Stimulated activated naive CD8-positive, alpha-beta T cell treated with anti-CD3 and anti-CD28 coated beads, Interleukin-15, amount 100 ng/mL, for 72 hours (primary cell): ENCODE measurements around the gene NFAT5.
"Not testable (repeated sequence)": the region's sequence is repeated elsewhere in the genome, so short reads cannot be mapped to it uniquely, and the experiment has no call there.

Experiments
- ATAC-seq: fragments of 150-1000 bp; cut with Tn5 transposase; 2 replicates; pipeline ENCODE4 v1.10.0; 2021; ENCODE audit warnings: mild to moderate bottlenecking, moderate library complexity
- DNase-seq, 2 donors: peaks; one replicate each; pipeline ENCODE4 v3.0.0; 2021 to 2022
- H3K27ac Mint-ChIP-seq, 2 donors: one replicate each; pipeline ENCODE4 v1.8.0; 2022; ENCODE audit warnings: mild to moderate bottlenecking in 2 of 2, mixed read lengths in 2 of 2, moderate library complexity in 2 of 2
- H3K27me3 Mint-ChIP-seq: one replicate; pipeline ENCODE4 v1.8.0; 2022; ENCODE audit warnings: mixed read lengths
- H3K4me1 Mint-ChIP-seq: one replicate; pipeline ENCODE4 v1.8.0; 2022; ENCODE audit warnings: mild to moderate bottlenecking, mixed read lengths
- H3K4me3 Mint-ChIP-seq, 2 donors: one replicate each; pipeline ENCODE4 v1.8.0; 2022; ENCODE audit warnings: mild to moderate bottlenecking in 2 of 2, mixed read lengths in 2 of 2, moderate library complexity in 1 of 2
- H3K9me3 Mint-ChIP-seq, 2 donors: one replicate each; pipeline ENCODE4 v1.8.0; 2022; ENCODE audit warnings: mixed read lengths in 2 of 2

NFAT5 gene

GRCh38 chr16:69565671-69566239, at the start of gene NFAT5:
Gene NFAT5 (plus strand): TSS chr16:69565966. CDS start chr16:69566302, 336 bp downstream.
- H3K27me3 Mint-ChIP-seq: no peaks in the 10 kb centered on the region
- peak within 1 kb of the TSS; percentile 99 for H3K27ac Mint-ChIP-seq
- ATAC-seq: peak; percentile 29
- peak; percentile 91 to 98 for DNase-seq
- peak within 1 kb of the TSS; percentile 99 to 100 for H3K4me3 Mint-ChIP-seq
- peaks cover 0 to 4% of the 10 kb centered on the region in 2 donors for H3K9me3 Mint-ChIP-seq
- H3K4me1 Mint-ChIP-seq: peaks cover 46% of the 10 kb centered on the region

DNA sequence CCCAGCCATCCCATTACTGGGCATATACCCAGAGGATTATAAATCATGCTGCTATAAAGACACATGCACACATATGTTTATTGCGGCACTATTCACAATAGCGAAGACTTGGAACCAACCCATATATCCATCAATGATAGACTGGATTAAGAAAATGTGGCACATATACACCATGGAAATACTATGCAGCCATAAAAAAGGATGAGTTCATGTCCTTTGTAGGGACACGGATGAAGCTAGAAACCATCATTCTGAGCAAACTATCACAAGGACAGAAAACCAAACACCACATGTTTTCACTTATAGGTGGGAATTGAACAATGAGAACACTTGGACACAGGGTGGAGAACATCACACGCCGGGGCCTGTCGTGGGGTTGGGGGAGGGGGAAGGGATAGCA, 47.9 kb upstream of the NFAT5 start:
- ATAC-seq, H3K4me3 Mint-ChIP-seq, DNase-seq, H3K27me3 Mint-ChIP-seq, H3K27ac Mint-ChIP-seq: not testable (repeated sequence)
- H3K9me3 Mint-ChIP-seq: peaks cover 22% of the 10 kb centered on the region in 2 donors
- H3K4me1 Mint-ChIP-seq: peaks cover 58% of the 10 kb centered on the region

DNA sequence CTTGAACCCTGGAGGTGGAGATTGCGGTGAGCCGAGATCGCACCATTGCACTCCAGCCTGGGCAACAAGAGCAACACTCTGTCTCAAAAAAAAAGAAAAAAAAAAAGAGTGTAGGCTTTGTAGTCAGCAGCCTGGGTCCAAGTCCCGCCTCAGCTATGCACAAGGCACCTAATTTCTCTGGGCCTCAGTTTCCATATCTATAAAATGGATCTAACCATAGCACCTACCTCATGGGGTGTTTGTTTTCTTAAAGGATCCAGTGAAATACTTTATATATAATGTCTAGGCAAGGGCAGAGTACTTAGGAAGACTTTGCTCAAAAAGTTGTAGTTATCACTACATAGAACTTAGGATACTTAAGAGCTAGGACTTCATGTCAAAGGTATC, 45.4 kb upstream of the NFAT5 start:
- Mint-ChIP-seq H3K27me3 (no peaks in the 10 kb centered on the region), H3K9me3 (peaks cover 11 to 13% of the 10 kb centered on the region in 2 donors), H3K4me1 (peaks cover 49% of the 10 kb centered on the region), H3K4me3 (peak overlapping the region in 1 of 2 donors; percentile 95), H3K27ac (peak overlapping the region; percentile 98 to 100)
- ATAC-seq (no peak), DNase-seq (no peak)

GRCh38 chr16:69520800-69521602, 44.8 kb upstream of the NFAT5 start:
- Mint-ChIP-seq H3K4me3 (peak overlapping the region; percentile 10 to 95), H3K9me3 (peaks cover 11 to 13% of the 10 kb centered on the region in 2 donors), H3K4me1 (peaks cover 43% of the 10 kb centered on the region), H3K27ac (peak overlapping the region; percentile 98 to 100), H3K27me3 (no peaks in the 10 kb centered on the region)
- DNase-seq: peak; percentile 76 to 88
- ATAC-seq: peak; percentile 94

- H3K27ac Mint-ChIP-seq: peak overlapping the region; percentile 98 to 100
- DNase-seq (no peak), ATAC-seq (no peak)
- peaks cover 42% of the 10 kb centered on the region for H3K4me1 Mint-ChIP-seq
- H3K9me3 Mint-ChIP-seq: peaks cover 11 to 13% of the 10 kb centered on the region in 2 donors
- peak overlapping the region; percentile 10 to 95 for H3K4me3 Mint-ChIP-seq
- H3K27me3 Mint-ChIP-seq: no peaks in the 10 kb centered on the region
Observed at GRCh38 chr16:69522041-69522578, 43.7 kb upstream of the NFAT5 start.

DNA sequence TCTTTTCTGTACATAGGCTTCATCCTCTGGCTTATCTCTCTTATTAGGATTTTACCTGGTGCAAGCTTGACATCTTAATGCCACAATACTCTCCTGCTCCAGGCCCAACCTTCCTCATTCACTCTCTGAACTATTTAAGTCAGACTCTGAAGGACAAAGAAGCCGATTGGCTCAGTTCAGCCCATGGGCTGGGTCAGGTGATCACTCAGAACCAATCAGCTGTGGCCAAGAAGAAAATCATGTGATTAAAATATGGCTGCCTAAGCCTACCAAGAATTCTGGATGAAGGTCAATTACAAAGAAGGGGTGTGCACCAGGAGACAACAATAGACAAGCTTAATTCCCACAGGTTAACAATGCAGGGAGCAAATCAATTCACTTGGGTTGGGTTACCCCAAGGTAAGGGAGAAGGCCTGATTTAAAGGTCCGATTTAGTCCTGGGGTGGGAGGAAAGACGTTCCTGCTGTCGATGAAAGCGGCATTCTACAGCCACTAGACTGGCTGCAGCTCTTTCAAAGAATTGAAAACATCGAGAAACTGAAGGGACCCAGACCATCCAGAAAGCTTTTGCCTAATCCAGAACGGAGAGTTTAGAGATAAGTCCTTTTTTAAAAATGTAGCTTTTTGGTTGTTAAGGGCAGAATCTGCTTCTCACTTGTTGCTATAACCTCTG, 42.9 kb upstream of the NFAT5 start:
- H3K27ac Mint-ChIP-seq: peak overlapping the region in 1 of 2 donors; percentile 92
- DNase-seq: peak; percentile 33 to 57
- peaks cover 11 to 13% of the 10 kb centered on the region in 2 donors for H3K9me3 Mint-ChIP-seq
- H3K4me3 Mint-ChIP-seq: peak overlapping the region; percentile 45 to 95
- peak; percentile 47 for ATAC-seq
- peaks cover 42% of the 10 kb centered on the region for H3K4me1 Mint-ChIP-seq
- H3K27me3 Mint-ChIP-seq: no peaks in the 10 kb centered on the region

DNA sequence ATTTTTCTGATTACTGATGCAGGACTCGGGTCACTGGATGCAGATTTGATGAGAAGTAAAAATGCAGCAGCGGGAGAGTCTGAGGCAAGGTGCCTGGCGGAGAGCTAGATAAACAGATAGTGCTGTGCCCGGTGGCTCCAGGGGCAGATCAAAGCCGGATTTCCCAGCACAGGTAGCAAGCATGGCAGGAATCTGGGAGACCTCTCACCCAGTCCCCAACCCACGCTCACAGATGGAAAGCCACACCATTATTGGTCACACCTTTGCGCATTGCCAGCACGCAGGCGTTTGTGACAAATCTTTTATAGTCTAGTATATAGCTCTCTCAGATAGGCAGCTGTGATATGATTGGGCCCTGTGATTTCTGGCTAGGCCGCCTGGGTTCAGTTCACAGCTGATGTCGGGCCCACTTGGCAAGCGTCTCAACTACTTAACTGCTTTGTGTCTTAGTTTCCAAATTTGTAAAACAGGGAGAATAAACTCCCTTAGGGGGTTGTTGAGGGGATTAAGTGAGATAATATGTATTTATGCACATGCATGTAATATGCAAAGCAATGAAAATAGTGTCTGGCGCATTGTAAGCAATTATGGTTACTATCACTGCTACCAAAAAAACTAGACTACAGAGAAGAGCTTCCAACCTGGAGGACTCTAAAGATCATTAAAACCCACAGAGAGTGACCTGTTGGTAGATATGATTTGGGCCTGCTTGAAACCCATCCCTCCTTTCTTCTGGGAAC, 42.0 kb upstream of the NFAT5 start:
- peaks cover 11 to 13% of the 10 kb centered on the region in 2 donors for H3K9me3 Mint-ChIP-seq
- ATAC-seq (no peak), DNase-seq (no peak)
- no peak overlapping the region for H3K27ac Mint-ChIP-seq
- no peak overlapping the region for H3K4me3 Mint-ChIP-seq
- peaks cover 48% of the 10 kb centered on the region for H3K4me1 Mint-ChIP-seq
- H3K27me3 Mint-ChIP-seq: no peaks in the 10 kb centered on the region

- H3K4me1 Mint-ChIP-seq: peaks cover 51% of the 10 kb centered on the region
- peak overlapping the region in 1 of 2 donors; percentile 74 for H3K27ac Mint-ChIP-seq
- H3K9me3 Mint-ChIP-seq: peaks cover 7 to 8% of the 10 kb centered on the region in 2 donors
- no peak for ATAC-seq
- no peaks in the 10 kb centered on the region for H3K27me3 Mint-ChIP-seq
- DNase-seq: no peak
- H3K4me3 Mint-ChIP-seq: no peak overlapping the region
Observed at GRCh38 chr16:69526831-69527655, 38.7 kb upstream of the NFAT5 start.

DNA sequence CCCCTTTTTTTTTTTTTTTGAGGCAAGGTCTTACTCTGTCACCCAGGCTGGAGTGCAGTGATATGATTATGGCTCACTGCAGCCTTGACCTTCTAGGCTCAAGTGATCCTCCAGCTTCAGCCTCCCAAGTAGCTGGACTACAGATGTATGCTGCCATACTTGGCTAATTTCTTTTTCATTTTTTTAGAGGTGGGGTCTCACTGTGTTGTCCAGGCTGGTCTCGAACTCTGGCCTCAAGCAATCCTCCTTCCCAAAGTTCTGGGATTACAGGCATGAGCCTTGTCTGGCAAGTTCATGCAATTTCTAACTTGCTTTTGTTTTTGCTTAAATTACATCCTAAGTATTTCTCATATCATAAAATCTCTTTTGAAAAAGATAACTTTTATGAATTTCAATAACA, 33.8 kb upstream of the NFAT5 start:
- H3K4me1 Mint-ChIP-seq: peaks cover 61% of the 10 kb centered on the region
- no peak overlapping the region for H3K27ac Mint-ChIP-seq
- H3K9me3 Mint-ChIP-seq: no peaks in the 10 kb centered on the region
- ATAC-seq (no peak), DNase-seq (no peak)
- peaks cover 9% of the 10 kb centered on the region for H3K27me3 Mint-ChIP-seq
- H3K4me3 Mint-ChIP-seq: no peak overlapping the region

DNA sequence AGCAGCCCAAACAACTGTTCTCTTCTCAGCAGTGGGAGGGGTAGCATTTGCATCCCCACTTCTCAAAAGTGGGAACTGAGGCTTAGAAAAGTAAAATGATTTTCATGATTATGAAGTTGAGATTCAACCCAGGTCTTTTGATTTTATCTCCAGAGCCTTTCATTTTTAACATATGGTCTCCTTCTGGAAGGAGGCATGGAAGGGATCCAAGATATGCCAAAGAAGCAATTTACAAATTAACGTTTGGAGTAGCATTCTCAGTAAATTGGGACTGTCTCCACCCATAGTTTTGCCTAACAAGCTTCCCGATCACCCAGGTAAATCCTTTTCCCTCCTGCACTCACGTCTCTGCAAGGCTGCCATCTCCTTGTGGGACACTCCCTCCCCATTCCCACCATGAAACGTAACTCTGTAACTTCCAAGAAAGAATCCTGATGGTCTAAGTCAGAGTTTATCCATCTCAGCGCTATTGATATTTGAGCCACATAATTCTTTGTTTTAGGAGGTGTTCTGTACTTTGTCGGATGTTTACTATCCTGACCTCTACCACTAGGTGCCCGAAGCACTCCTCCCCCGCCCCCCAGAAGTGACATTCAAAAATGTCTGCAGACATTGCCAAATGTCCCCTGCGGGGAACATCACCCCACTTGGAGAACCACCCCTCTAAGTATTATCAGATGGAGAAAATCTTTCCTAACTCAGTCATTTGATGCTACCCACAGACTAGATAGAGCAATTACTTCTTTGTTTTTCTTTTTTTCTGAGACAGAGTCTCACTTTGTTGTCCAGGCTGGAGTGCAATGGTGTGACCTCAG, 32.9 kb upstream of the NFAT5 start:
- peaks cover 9% of the 10 kb centered on the region for H3K27me3 Mint-ChIP-seq
- H3K4me1 Mint-ChIP-seq: peaks cover 61% of the 10 kb centered on the region
- no peaks in the 10 kb centered on the region for H3K9me3 Mint-ChIP-seq
- ATAC-seq: no peak
- peak overlapping the region in 1 of 2 donors; percentile 42 for H3K27ac Mint-ChIP-seq
- no peak overlapping the region for H3K4me3 Mint-ChIP-seq
- DNase-seq: no peak

GRCh38 chr16:69534720-69535119, 31.0 kb upstream of the NFAT5 start:
- Mint-ChIP-seq H3K9me3 (no peaks in the 10 kb centered on the region), H3K4me1 (peaks cover 47% of the 10 kb centered on the region), H3K27ac (no peak overlapping the region), H3K4me3 (no peak overlapping the region), H3K27me3 (peaks cover 9% of the 10 kb centered on the region)
- ATAC-seq (no peak), DNase-seq (no peak)

- Mint-ChIP-seq H3K27ac (no peak overlapping the region), H3K27me3 (peaks cover 9% of the 10 kb centered on the region), H3K9me3 (no peaks in the 10 kb centered on the region), H3K4me3 (no peak overlapping the region), H3K4me1 (peaks cover 40% of the 10 kb centered on the region)
- DNase-seq: no peak
- ATAC-seq: no peak
Observed at GRCh38 chr16:69535123-69536050, 30.4 kb upstream of the NFAT5 start.

- H3K27me3 Mint-ChIP-seq: peaks cover 8% of the 10 kb centered on the region
- no peaks in the 10 kb centered on the region for H3K9me3 Mint-ChIP-seq
- ATAC-seq (no peak), DNase-seq (no peak)
- H3K4me3 Mint-ChIP-seq: no peak overlapping the region
- peaks cover 20% of the 10 kb centered on the region for H3K4me1 Mint-ChIP-seq
- no peak overlapping the region for H3K27ac Mint-ChIP-seq
Observed at GRCh38 chr16:69537706-69538080, 28.1 kb upstream of the NFAT5 start.
